K562 (cell line): Measurements from ENCODE around the gene PTRH1. TPM values are rescaled to one million over a fixed set of nuclear protein-coding genes. Genes with fewer than 3 reads are reported as not detected.

Experiments
- ATAC-seq: fragments of 200-7000 bp; cut with Tn5 transposase; 3 replicates; pipeline ENCODE4 v1.9.1; 2020; ENCODE audit warnings: moderate library complexity
- BruUV-seq: library from RNA; stranded (reverse); fragments of 400-500 nt; replicated peaks from 2 replicates; lab custom pipeline; 2021; lab: Mats Ljungman, UMichigan
- CTCF ChIA-PET: fragments of 300-600 bp; formaldehyde crosslinking; extraction: SDS; loops from one replicate; lab custom pipeline; 2021; ENCODE audit warnings: low intra/inter-chr PET ratio; lab: Yijun Ruan, JAX
- POLR2A ChIA-PET: fragments of 300-600, 350-650 bp; sonication (Branson Sonifier 250); formaldehyde crosslinking; extraction: SDS; loops from one replicate; lab custom pipeline; 2021; ENCODE audit warnings: antibody characterized with exemption, inconsistent platforms; lab: Yijun Ruan, JAX
- DNase-seq, 4 experiments: peaks; one replicate each; pipeline versions ENCODE4 v3.0.0 to v3.0.0-alpha.2; 2011 to 2018; ENCODE audit warnings: low spot score in 3 of 4, mixed read lengths in 3 of 4; ENCODE audit errors: extremely low read depth in 1 of 4
- FAIRE-seq: peaks from 2 replicates; lab custom pipeline; 2011; peaks lifted over from hg19 to GRCh38; lab: Jason Lieb, UNC
- H2AFZ ChIP-seq: 2 replicates; pipeline ENCODE4 v1.6.0; 2011; ENCODE audit warnings: low read depth, low read length, control low read depth, inconsistent platforms
- H3K27ac ChIP-seq: fragments of 200-600 bp; 3 replicates; pipeline ENCODE4 v1.8.0; 2011; ENCODE audit warnings: low read depth, mild to moderate bottlenecking, control low read depth, inconsistent platforms, low read length, moderate library complexity, mixed read lengths; ENCODE audit errors: extremely low read depth
- H3K27me3 ChIP-seq, 2 experiments: fragments of 300-600 bp in 1 of 2; 2 replicates in 1 of 2; 3 replicates in 1 of 2; pipeline versions ENCODE4 v1.6.0 to v1.8.0; 2011; ENCODE audit warnings: inconsistent platforms in 2 of 2, low read length in 2 of 2, mild to moderate bottlenecking in 1 of 2, mixed read lengths in 1 of 2, moderate library complexity in 1 of 2; ENCODE audit not compliant: control insufficient read depth in 2 of 2, insufficient read depth in 2 of 2
- H3K36me3 ChIP-seq: fragments of 300-600 bp; 3 replicates; pipeline ENCODE4 v1.8.0; 2011; ENCODE audit warnings: mild to moderate bottlenecking, low read length, inconsistent platforms; ENCODE audit not compliant: control insufficient read depth, insufficient read depth
- H3K4me1 ChIP-seq, 2 experiments: fragments of 200-600 bp in 1 of 2; replicated peaks in 1 of 2; 2 replicates in 1 of 2; 3 replicates in 1 of 2; pipeline versions ENCODE4 v1.5.1 to v1.8.0; 2011; ENCODE audit warnings: inconsistent platforms in 2 of 2, low read length in 2 of 2, mild to moderate bottlenecking in 1 of 2, mixed read lengths in 1 of 2, moderate library complexity in 1 of 2; ENCODE audit not compliant: control insufficient read depth in 2 of 2, insufficient read depth in 2 of 2
- H3K4me2 ChIP-seq: 2 replicates; pipeline ENCODE4 v1.6.1; 2011; ENCODE audit warnings: low read length, control low read depth, inconsistent platforms, mixed read lengths; ENCODE audit not compliant: insufficient read depth
- H3K4me3 ChIP-seq: fragments of 200-600 bp; sonication (generic), shearing (Covaris generic); 2 replicates; pipeline ENCODE4 v1.5.1; 2016; ENCODE audit warnings: control low read depth, inconsistent platforms
- H3K79me2 ChIP-seq: fragments of 200-600 bp; 3 replicates; pipeline ENCODE4 v1.8.0; 2011; ENCODE audit warnings: low read length, inconsistent platforms; ENCODE audit not compliant: control insufficient read depth, insufficient read depth
- H3K9ac ChIP-seq, 2 experiments: 2 replicates each; pipeline versions ENCODE4 v1.6.0 to v1.6.1; 2011; ENCODE audit warnings: low read depth in 2 of 2, low read length in 2 of 2, control low read depth in 1 of 2, inconsistent platforms in 1 of 2, mild to moderate bottlenecking in 1 of 2, mixed read lengths in 1 of 2; ENCODE audit not compliant: insufficient read depth in 1 of 2
- H3K9me1 ChIP-seq: one replicate; pipeline ENCODE4 v1.6.0; 2011; ENCODE audit warnings: inconsistent platforms, mild to moderate bottlenecking, low read length, moderate library complexity; ENCODE audit not compliant: control insufficient read depth, insufficient read depth
- H3K9me3 ChIP-seq: replicated peaks from 2 replicates; pipeline ENCODE4 v1.5.1; 2011; ENCODE audit warnings: low read depth, low read length, inconsistent platforms; ENCODE audit not compliant: control insufficient read depth, insufficient read depth
- H4K20me1 ChIP-seq: replicated peaks from 2 replicates; pipeline ENCODE4 v1.6.1; 2011; ENCODE audit warnings: low read length, inconsistent platforms, mixed read lengths; ENCODE audit not compliant: control insufficient read depth, insufficient read depth
- CREBBP ChIP-seq: IDR thresholded peaks from one replicate; pipeline ENCODE4 v1.6.1; 2012; ENCODE audit warnings: low read depth, mild to moderate bottlenecking, control low read depth, inconsistent platforms, low read length
- EGR1 ChIP-seq: fragments of 450-650 bp; conservative IDR thresholded peaks from 2 replicates; pipeline ENCODE4 v1.6.1; 2017; ENCODE audit warnings: mild to moderate bottlenecking
- GATAD2A ChIP-seq: fragments of 450-650 bp; IDR thresholded peaks from 2 replicates; pipeline ENCODE4 v1.6.1; 2017
- HDAC1 ChIP-seq, 2 experiments: fragments of 450-650 bp; IDR thresholded peaks; 2 replicates each; pipeline ENCODE4 v1.6.1; 2016 to 2017; ENCODE audit warnings: inconsistent platforms in 1 of 2, mild to moderate bottlenecking in 1 of 2, moderate library complexity in 1 of 2
- HOXB6 ChIP-seq: fragments of 250-450 bp; sonication (Bioruptor Pico); IDR thresholded peaks from 2 replicates; pipeline ENCODE4 v1.5.1; 2022; ENCODE audit warnings: mild to moderate bottlenecking, borderline replicate concordance
- MECOM ChIP-seq: fragments of 250-450 bp; sonication (Bioruptor Pico); IDR thresholded peaks from 2 replicates; pipeline ENCODE4 v1.8.0; 2022; ENCODE audit warnings: inconsistent platforms
- NCOA6 ChIP-seq: fragments of 450-650 bp; IDR thresholded peaks from 2 replicates; pipeline ENCODE4 v1.6.1; 2017; ENCODE audit warnings: mild to moderate bottlenecking
- NR2C2 ChIP-seq, 2 experiments: fragments of 200-800 bp in 1 of 2; sonication (Bioruptor generic) in 1 of 2; sonication (generic) in 1 of 2; formaldehyde crosslinking in 1 of 2; IDR thresholded peaks; 2 replicates each; pipeline versions ENCODE4 v1.6.1 to v1.8.0; 2016 to 2022; ENCODE audit warnings: mild to moderate bottlenecking in 1 of 2, missing compliant biosample characterization in 1 of 2, missing genetic modification characterization in 1 of 2, missing genetic modification reagents in 1 of 2
- PCBP2 ChIP-seq: fragments of 200-400 bp; formaldehyde crosslinking; IDR thresholded peaks from 2 replicates; pipeline ENCODE4 v1.6.1; 2018; ENCODE audit warnings: low read length, low read depth, mild to moderate bottlenecking, moderate library complexity; ENCODE audit not compliant: poor library complexity, severe bottlenecking
- POLR2AphosphoS2 ChIP-seq: IDR thresholded peaks from 2 replicates; pipeline ENCODE4 v1.6.1; 2012; ENCODE audit warnings: low read length, improper control_type of control experiment
- ZNF324 ChIP-seq: fragments of 250-450 bp; sonication (Bioruptor Pico); IDR thresholded peaks from 2 replicates; pipeline ENCODE4 v1.4.0; 2020; ENCODE audit warnings: mild to moderate bottlenecking
- ZSCAN32 ChIP-seq: fragments of 450-650 bp; formaldehyde crosslinking; IDR thresholded peaks from 2 replicates; pipeline ENCODE4 v1.4.0; 2020; ENCODE audit warnings: mild to moderate bottlenecking, moderate library complexity
- WGBS: fragments of 100-300 bp; shearing (Covaris generic); methylation state at CpG from one replicate; pipeline ENCODE4 v1.1.6; 2016; ENCODE audit warnings: low coverage, mixed read lengths; ENCODE audit not compliant: insufficient coverage; ENCODE audit errors: missing lambda C conversion rate; 5-methylcytosine and 5-hydroxymethylcytosine counted together
- in situ Hi-C: fragments of 300-500 bp; cut with MboI; formaldehyde crosslinking; loops from 4 replicates; pipeline ENCODE4 v1.15.0; 2018; ENCODE audit warnings: inconsistent platforms, mixed read lengths
- intact Hi-C: fragments of 100-400 bp; cut with micrococcal nuclease; formaldehyde crosslinking; loops from 2 replicates; pipeline ENCODE4 v1.14.2; 2022
- polyA plus RNA-seq, 8 experiments: library from polyadenylated mRNA; depleted of rRNA in 4 of 8; stranded (reverse) in 5 of 8; unstranded in 3 of 8; fragments of >200 nt; fragmentation: Nextera tagmentation in 2 of 8; fragmentation: Illumina TruSeq in 1 of 8; extraction: Ambion mirVana in 2 of 8; extraction: Trizol in 1 of 8; gene quantifications; 2 replicates each; pipeline versions ENCODE4 v1.2.1 to v1.2.3, GENCODE V29; 2011 to 2014; ENCODE audit warnings: inconsistent platforms in 1 of 8, missing spikeins in 1 of 8
- total RNA-seq, 7 experiments: library from RNA; depleted of rRNA in 6 of 7; stranded (reverse); fragments of >200 nt in 6 of 7; fragmentation: Illumina TruSeq in 2 of 7; extraction: Trizol in 2 of 7; gene quantifications; 2 replicates each; pipeline versions ENCODE4 v1.2.1 to v1.2.3, GENCODE V29; 2011 to 2021; ENCODE audit warnings: low replicate concordance in 1 of 7
- TF ChIP-seq, protein P1 (sequence below): fragments of 450-650 bp; IDR thresholded peaks from 2 replicates; pipeline ENCODE4 v1.6.1; 2018; ENCODE audit not compliant: partially characterized antibody
- TF ChIP-seq, protein P2 (sequence below): fragments of 450-650 bp; formaldehyde crosslinking; IDR thresholded peaks from 2 replicates; pipeline ENCODE4 v1.4.0; 2020; ENCODE audit warnings: mild to moderate bottlenecking, moderate library complexity
- TF ChIP-seq, protein P3 (sequence below): fragments of 250-450 bp; sonication (Bioruptor Pico); IDR thresholded peaks from 2 replicates; pipeline ENCODE4 v1.5.0; 2021; ENCODE audit warnings: mild to moderate bottlenecking, moderate library complexity

Gene PTRH1
- total and polyA plus RNA-seq, 9 of the 15 experiments (the other 6 are each of a cell fraction or from before 2014, with no cell fraction given) = 0.63 to 43.1 (median 5.7) TPM

DNA sequence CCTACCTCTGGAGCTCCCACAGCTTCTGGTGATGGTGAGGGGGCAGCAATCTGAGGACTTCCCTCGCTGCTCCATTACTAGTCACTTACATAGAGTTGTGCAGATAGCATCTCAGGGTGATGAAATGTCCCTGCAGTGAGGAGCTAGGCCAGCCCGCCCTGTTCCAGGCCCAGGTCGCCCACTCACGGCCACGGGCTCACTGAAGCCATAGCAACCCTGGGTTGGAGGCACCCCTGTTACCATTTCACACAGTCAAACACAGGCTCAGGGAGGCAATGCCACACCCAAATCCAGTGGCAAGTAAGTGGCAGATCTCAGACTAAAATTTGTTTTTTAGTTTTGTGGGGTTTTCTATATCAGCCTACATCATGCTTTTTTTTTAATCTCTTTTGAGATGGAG, 43.4 kb upstream of the PTRH1 start:
- 3% methylated on average over 5 of the region's 5 CpGs for WGBS
- peaks cover 2 to 10% of the 10 kb centered on the region in 2 experiments; a peak in 3 of 5 replicates for H3K27me3 ChIP-seq
- CTCF ChIA-PET = no interaction called here
- intact Hi-C loops = no loop called here
- FAIRE-seq = peak; percentile 67
- in situ Hi-C loops = loop anchor here (25.0 kb wide), 1 partner anchor 603 kb away; the partner anchor contains the start of gene URM1
- peaks cover 1% of the 10 kb centered on the region; the same call in 1 of the 2 replicates for H4K20me1 ChIP-seq
- H3K4me2 ChIP-seq = no peak overlapping the region
- H3K36me3 ChIP-seq = no peaks in the 10 kb centered on the region
- no peak overlapping the region for H2AFZ ChIP-seq
- no peaks in the 10 kb centered on the region for H3K79me2 ChIP-seq
- no peaks in the 10 kb centered on the region for H3K9me3 ChIP-seq
- H3K27ac ChIP-seq = no peak overlapping the region
- POLR2A ChIA-PET = interaction anchor here (0.8 kb wide), 1 partner anchor 9 kb away, joined by 4 read pairs; no protein-coding TSS in a partner anchor
- peak; percentile 91 for ATAC-seq
- peak in 2 of 4 experiments; percentile 40 to 50 for DNase-seq
- H3K4me1 ChIP-seq = peaks cover 18 to 34% of the 10 kb centered on the region in 2 experiments
- no TSS peak for BruUV-seq
- peaks cover 3% of the 10 kb centered on the region for H3K9me1 ChIP-seq
- peak overlapping the region in 1 of 2 experiments; percentile 79; a peak in 1 of 4 replicates for H3K9ac ChIP-seq
- no peak overlapping the region for H3K4me3 ChIP-seq
- TF ChIP-seq, protein P1, sequence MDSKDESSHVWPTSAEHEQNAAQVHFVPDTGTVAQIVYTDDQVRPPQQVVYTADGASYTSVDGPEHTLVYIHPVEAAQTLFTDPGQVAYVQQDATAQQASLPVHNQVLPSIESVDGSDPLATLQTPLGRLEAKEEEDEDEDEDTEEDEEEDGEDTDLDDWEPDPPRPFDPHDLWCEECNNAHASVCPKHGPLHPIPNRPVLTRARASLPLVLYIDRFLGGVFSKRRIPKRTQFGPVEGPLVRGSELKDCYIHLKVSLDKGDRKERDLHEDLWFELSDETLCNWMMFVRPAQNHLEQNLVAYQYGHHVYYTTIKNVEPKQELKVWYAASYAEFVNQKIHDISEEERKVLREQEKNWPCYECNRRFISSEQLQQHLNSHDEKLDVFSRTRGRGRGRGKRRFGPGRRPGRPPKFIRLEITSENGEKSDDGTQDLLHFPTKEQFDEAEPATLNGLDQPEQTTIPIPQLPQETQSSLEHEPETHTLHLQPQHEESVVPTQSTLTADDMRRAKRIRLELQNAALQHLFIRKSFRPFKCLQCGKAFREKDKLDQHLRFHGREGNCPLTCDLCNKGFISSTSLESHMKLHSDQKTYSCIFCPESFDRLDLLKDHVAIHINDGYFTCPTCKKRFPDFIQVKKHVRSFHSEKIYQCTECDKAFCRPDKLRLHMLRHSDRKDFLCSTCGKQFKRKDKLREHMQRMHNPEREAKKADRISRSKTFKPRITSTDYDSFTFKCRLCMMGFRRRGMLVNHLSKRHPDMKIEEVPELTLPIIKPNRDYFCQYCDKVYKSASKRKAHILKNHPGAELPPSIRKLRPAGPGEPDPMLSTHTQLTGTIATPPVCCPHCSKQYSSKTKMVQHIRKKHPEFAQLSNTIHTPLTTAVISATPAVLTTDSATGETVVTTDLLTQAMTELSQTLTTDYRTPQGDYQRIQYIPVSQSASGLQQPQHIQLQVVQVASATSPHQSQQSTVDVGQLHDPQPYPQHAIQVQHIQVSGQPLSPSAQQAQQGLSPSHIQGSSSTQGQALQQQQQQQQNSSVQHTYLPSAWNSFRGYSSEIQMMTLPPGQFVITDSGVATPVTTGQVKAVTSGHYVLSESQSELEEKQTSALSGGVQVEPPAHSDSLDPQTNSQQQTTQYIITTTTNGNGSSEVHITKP = no peak
- TF ChIP-seq GATAD2A = no peak
- TF ChIP-seq HDAC1 (IDR thresholded peaks at IDR 0.05) = no peak
- peak; percentile 83 for TF ChIP-seq EGR1
- TF ChIP-seq NCOA6 = no peak
- TF ChIP-seq, protein P2, sequence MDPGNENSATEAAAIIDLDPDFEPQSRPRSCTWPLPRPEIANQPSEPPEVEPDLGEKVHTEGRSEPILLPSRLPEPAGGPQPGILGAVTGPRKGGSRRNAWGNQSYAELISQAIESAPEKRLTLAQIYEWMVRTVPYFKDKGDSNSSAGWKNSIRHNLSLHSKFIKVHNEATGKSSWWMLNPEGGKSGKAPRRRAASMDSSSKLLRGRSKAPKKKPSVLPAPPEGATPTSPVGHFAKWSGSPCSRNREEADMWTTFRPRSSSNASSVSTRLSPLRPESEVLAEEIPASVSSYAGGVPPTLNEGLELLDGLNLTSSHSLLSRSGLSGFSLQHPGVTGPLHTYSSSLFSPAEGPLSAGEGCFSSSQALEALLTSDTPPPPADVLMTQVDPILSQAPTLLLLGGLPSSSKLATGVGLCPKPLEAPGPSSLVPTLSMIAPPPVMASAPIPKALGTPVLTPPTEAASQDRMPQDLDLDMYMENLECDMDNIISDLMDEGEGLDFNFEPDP = no peak
- no peak for TF ChIP-seq ZNF324
- no peak for TF ChIP-seq HOXB6
- no peak for TF ChIP-seq NR2C2 (CRISPR knock-in tag; IDR thresholded peaks at IDR 0.05)
- TF ChIP-seq NR2C2 (tag; IDR thresholded peaks at IDR 0.05) = peak; percentile 38; the same call in 1 of the 2 replicates
- TF ChIP-seq, protein P3, sequence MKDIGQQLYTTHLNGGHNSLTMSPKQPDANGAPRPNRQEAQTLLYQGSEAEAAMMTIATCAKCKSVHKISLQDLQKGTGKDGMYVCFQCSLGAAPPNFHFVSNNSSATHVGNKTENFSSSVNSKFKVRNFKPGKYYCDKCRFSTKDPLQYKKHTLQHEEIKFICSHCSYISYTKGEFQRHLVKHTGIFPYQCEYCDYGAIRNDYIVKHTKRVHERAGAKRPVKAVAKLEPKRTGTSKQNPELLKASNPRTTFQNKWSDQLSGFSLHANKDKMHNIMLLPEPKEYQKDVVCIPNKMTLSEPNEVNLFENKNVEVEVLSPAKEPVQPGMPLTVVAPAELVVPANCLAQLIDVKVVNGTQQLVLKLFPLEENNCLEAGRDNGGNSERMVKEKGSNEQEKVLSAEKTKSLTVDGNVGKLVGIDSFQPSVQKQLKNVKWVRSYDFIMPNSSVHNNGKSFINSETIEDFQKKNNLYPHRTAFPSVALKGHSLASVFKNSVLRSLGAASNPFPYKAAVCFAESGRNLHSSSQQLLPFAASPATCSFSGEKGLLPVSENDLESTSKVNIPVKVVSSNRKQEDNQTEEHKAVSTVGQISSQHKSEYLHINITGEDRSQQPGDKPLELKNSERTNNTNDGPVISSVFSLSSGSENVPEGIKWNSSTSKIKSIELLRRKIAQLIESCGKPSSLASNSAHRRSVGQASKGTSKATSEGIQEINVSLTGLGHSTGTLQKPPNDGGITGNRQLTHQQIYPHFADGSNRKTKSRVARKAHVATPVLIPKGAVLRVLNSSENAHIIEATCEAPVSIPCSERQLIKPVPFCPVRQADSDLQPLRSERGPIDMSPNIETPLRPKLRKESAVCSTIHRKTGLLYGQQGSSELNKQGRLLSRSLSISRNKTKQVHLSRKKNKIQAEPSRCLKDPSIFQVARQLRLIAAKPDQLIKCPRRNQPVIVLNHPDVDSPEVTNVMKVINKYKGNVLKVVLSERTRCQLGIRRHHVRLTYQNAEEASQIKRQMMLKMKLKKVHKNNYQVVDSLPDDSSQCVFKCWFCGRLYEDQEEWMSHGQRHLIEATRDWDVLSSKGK = no peak
- no peak for TF ChIP-seq MECOM
- no peak for TF ChIP-seq PCBP2
- TF ChIP-seq ZSCAN32 (CRISPR knock-in tag) = no peak
- TF ChIP-seq CREBBP = no peak
- TF ChIP-seq POLR2AphosphoS2 = no peak
